Loucy (cell line): ENCODE data around the gene NEFH.

ENCODE experiments used
- EZH2phosphoT487 ChIP-seq: fragments of 200-600 bp; IDR thresholded peaks from 2 replicates; pipeline ENCODE4 v1.6.1; 2018; ENCODE audit warnings: antibody characterized with exemption, mild to moderate bottlenecking, moderate library complexity, borderline replicate concordance
- TF ChIP-seq, protein P1 (sequence below): fragments of 200-600 bp; sonication (generic); conservative IDR thresholded peaks from 2 replicates; pipeline ENCODE4 v1.5.1; 2014; ENCODE audit warnings: mild to moderate bottlenecking, antibody characterized with exemption, low read length

DNA sequence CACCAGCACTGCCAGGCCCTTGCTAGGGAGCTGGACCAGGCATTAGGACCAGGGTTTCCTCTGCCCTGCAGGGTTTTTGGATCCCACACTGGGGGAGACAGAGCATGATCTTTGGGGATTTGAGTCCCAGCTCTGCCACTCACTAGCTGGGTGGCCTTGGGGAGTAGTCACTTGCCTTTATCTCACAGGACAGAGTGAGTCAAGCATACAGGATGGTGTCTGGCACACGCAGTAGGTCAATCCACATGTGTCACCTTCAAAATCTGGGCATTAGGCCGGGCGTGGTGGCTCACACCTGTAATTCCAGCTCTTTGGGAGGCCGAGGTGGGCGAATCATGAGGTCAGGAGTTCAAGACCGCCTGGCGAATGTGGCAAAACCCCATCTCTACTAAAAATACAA is 2.7 kb downstream of the NEFH start:
- TF ChIP-seq, protein P1, sequence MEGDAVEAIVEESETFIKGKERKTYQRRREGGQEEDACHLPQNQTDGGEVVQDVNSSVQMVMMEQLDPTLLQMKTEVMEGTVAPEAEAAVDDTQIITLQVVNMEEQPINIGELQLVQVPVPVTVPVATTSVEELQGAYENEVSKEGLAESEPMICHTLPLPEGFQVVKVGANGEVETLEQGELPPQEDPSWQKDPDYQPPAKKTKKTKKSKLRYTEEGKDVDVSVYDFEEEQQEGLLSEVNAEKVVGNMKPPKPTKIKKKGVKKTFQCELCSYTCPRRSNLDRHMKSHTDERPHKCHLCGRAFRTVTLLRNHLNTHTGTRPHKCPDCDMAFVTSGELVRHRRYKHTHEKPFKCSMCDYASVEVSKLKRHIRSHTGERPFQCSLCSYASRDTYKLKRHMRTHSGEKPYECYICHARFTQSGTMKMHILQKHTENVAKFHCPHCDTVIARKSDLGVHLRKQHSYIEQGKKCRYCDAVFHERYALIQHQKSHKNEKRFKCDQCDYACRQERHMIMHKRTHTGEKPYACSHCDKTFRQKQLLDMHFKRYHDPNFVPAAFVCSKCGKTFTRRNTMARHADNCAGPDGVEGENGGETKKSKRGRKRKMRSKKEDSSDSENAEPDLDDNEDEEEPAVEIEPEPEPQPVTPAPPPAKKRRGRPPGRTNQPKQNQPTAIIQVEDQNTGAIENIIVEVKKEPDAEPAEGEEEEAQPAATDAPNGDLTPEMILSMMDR = no peak
- TF ChIP-seq EZH2phosphoT487 = no peak
